GM18505 (cell line): ENCODE results near the gene FOXP1.

ENCODE experiments used
- ATAC-seq: cut with Tn5 transposase; IDR thresholded peaks from one replicate; pipeline ENCODE4 v1.9.1; 2021; ENCODE audit not compliant: unreplicated experiment
- POLR2A ChIP-seq: IDR thresholded peaks from 4 replicates; pipeline ENCODE4 v1.6.1; 2011; ENCODE audit warnings: borderline replicate concordance; ENCODE audit not compliant: insufficient read depth, insufficient read length; ENCODE audit errors: extremely low read depth

Gene FOXP1

GRCh38 chr3:70919091-70919490 is 664.4 kb downstream of the FOXP1 start:
- no peak for TF ChIP-seq POLR2A
- no peak for ATAC-seq

- ATAC-seq = no peak
- no peak for TF ChIP-seq POLR2A
Observed at GRCh38 chr3:70916375-70917055, 667.0 kb downstream of the FOXP1 start.

- ATAC-seq = no peak
- TF ChIP-seq POLR2A = no peak
Observed at GRCh38 chr3:70914862-70915261, 668.7 kb downstream of the FOXP1 start.

- no peak for ATAC-seq
- no peak for TF ChIP-seq POLR2A
Observed at GRCh38 chr3:70911719-70912118, 671.8 kb downstream of the FOXP1 start.

GRCh38 chr3:70905491-70905890 is 678.0 kb downstream of the FOXP1 start:
- ATAC-seq = no peak
- no peak for TF ChIP-seq POLR2A
